K562 (cell line): ENCODE results near the gene SMARCC1. TPM values are rescaled to one million over a fixed set of nuclear protein-coding genes. Genes with fewer than 3 reads are reported as not detected.

Experiments
- ATAC-seq: fragments of 200-7000 bp; cut with Tn5 transposase; 3 replicates; pipeline ENCODE4 v1.9.1; 2020; ENCODE audit warnings: moderate library complexity
- BruUV-seq: library from RNA; stranded (reverse); fragments of 400-500 nt; replicated peaks from 2 replicates; lab custom pipeline; 2021; lab: Mats Ljungman, UMichigan
- CTCF ChIA-PET: fragments of 300-600 bp; formaldehyde crosslinking; extraction: SDS; loops from one replicate; lab custom pipeline; 2021; ENCODE audit warnings: low intra/inter-chr PET ratio; lab: Yijun Ruan, JAX
- POLR2A ChIA-PET: fragments of 300-600, 350-650 bp; sonication (Branson Sonifier 250); formaldehyde crosslinking; extraction: SDS; loops from one replicate; lab custom pipeline; 2021; ENCODE audit warnings: antibody characterized with exemption, inconsistent platforms; lab: Yijun Ruan, JAX
- DNase-seq, 4 experiments: peaks; one replicate each; pipeline versions ENCODE4 v3.0.0 to v3.0.0-alpha.2; 2011 to 2018; ENCODE audit warnings: low spot score in 3 of 4, mixed read lengths in 3 of 4; ENCODE audit errors: extremely low read depth in 1 of 4
- FAIRE-seq: peaks from 2 replicates; lab custom pipeline; 2011; peaks lifted over from hg19 to GRCh38; lab: Jason Lieb, UNC
- H2AFZ ChIP-seq: 2 replicates; pipeline ENCODE4 v1.6.0; 2011; ENCODE audit warnings: low read depth, low read length, control low read depth, inconsistent platforms
- H3K27ac ChIP-seq: fragments of 200-600 bp; 3 replicates; pipeline ENCODE4 v1.8.0; 2011; ENCODE audit warnings: low read depth, mild to moderate bottlenecking, control low read depth, inconsistent platforms, low read length, moderate library complexity, mixed read lengths; ENCODE audit errors: extremely low read depth
- H3K27me3 ChIP-seq, 2 experiments: fragments of 300-600 bp in 1 of 2; 2 replicates in 1 of 2; 3 replicates in 1 of 2; pipeline versions ENCODE4 v1.6.0 to v1.8.0; 2011; ENCODE audit warnings: inconsistent platforms in 2 of 2, low read length in 2 of 2, mild to moderate bottlenecking in 1 of 2, mixed read lengths in 1 of 2, moderate library complexity in 1 of 2; ENCODE audit not compliant: control insufficient read depth in 2 of 2, insufficient read depth in 2 of 2
- H3K36me3 ChIP-seq: fragments of 300-600 bp; 3 replicates; pipeline ENCODE4 v1.8.0; 2011; ENCODE audit warnings: mild to moderate bottlenecking, low read length, inconsistent platforms; ENCODE audit not compliant: control insufficient read depth, insufficient read depth
- H3K4me1 ChIP-seq, 2 experiments: fragments of 200-600 bp in 1 of 2; replicated peaks in 1 of 2; 2 replicates in 1 of 2; 3 replicates in 1 of 2; pipeline versions ENCODE4 v1.5.1 to v1.8.0; 2011; ENCODE audit warnings: inconsistent platforms in 2 of 2, low read length in 2 of 2, mild to moderate bottlenecking in 1 of 2, mixed read lengths in 1 of 2, moderate library complexity in 1 of 2; ENCODE audit not compliant: control insufficient read depth in 2 of 2, insufficient read depth in 2 of 2
- H3K4me2 ChIP-seq: 2 replicates; pipeline ENCODE4 v1.6.1; 2011; ENCODE audit warnings: low read length, control low read depth, inconsistent platforms, mixed read lengths; ENCODE audit not compliant: insufficient read depth
- H3K4me3 ChIP-seq: fragments of 200-600 bp; sonication (generic), shearing (Covaris generic); 2 replicates; pipeline ENCODE4 v1.5.1; 2016; ENCODE audit warnings: control low read depth, inconsistent platforms
- H3K79me2 ChIP-seq: fragments of 200-600 bp; 3 replicates; pipeline ENCODE4 v1.8.0; 2011; ENCODE audit warnings: low read length, inconsistent platforms; ENCODE audit not compliant: control insufficient read depth, insufficient read depth
- H3K9ac ChIP-seq, 2 experiments: 2 replicates each; pipeline versions ENCODE4 v1.6.0 to v1.6.1; 2011; ENCODE audit warnings: low read depth in 2 of 2, low read length in 2 of 2, control low read depth in 1 of 2, inconsistent platforms in 1 of 2, mild to moderate bottlenecking in 1 of 2, mixed read lengths in 1 of 2; ENCODE audit not compliant: insufficient read depth in 1 of 2
- H3K9me1 ChIP-seq: one replicate; pipeline ENCODE4 v1.6.0; 2011; ENCODE audit warnings: inconsistent platforms, mild to moderate bottlenecking, low read length, moderate library complexity; ENCODE audit not compliant: control insufficient read depth, insufficient read depth
- H3K9me3 ChIP-seq: replicated peaks from 2 replicates; pipeline ENCODE4 v1.5.1; 2011; ENCODE audit warnings: low read depth, low read length, inconsistent platforms; ENCODE audit not compliant: control insufficient read depth, insufficient read depth
- H4K20me1 ChIP-seq: replicated peaks from 2 replicates; pipeline ENCODE4 v1.6.1; 2011; ENCODE audit warnings: low read length, inconsistent platforms, mixed read lengths; ENCODE audit not compliant: control insufficient read depth, insufficient read depth
- ARHGAP35 ChIP-seq: fragments of 450-650 bp; IDR thresholded peaks from 2 replicates; pipeline ENCODE4 v1.6.1; 2018; ENCODE audit not compliant: partially characterized antibody
- CTBP1 ChIP-seq: fragments of 450-650 bp; IDR thresholded peaks from 2 replicates; pipeline ENCODE4 v1.6.1; 2016; ENCODE audit warnings: borderline replicate concordance
- HLTF ChIP-seq: fragments of 450-650 bp; IDR thresholded peaks from 2 replicates; pipeline ENCODE4 v1.6.1; 2016
- MEF2D ChIP-seq: conservative IDR thresholded peaks from 2 replicates; pipeline ENCODE4 v1.6.1; 2016; ENCODE audit warnings: low read depth, missing genetic modification characterization, missing compliant biosample characterization
- NR4A1 ChIP-seq, 2 experiments: fragments of 250-450 bp in 1 of 2; fragments of 450-650 bp in 1 of 2; sonication (Bioruptor Pico) in 1 of 2; IDR thresholded peaks; 2 replicates each; pipeline versions ENCODE4 v1.4.0 to v1.6.1; 2016 to 2020; ENCODE audit warnings: mild to moderate bottlenecking in 2 of 2, missing compliant biosample characterization in 1 of 2, missing genetic modification characterization in 1 of 2, moderate library complexity in 1 of 2
- PTTG1 ChIP-seq: fragments of 450-650 bp; IDR thresholded peaks from 2 replicates; pipeline ENCODE4 v1.6.1; 2016; ENCODE audit warnings: low read depth, mild to moderate bottlenecking, missing genetic modification characterization, missing compliant biosample characterization
- RAD51 ChIP-seq: fragments of 450-650 bp; IDR thresholded peaks from 2 replicates; pipeline ENCODE4 v1.7.1; 2016; ENCODE audit warnings: low read depth, mild to moderate bottlenecking, borderline replicate concordance
- STAT5B ChIP-seq: fragments of 250-450 bp; sonication (Bioruptor Pico); IDR thresholded peaks from 2 replicates; pipeline ENCODE4 v1.8.0; 2021; ENCODE audit warnings: mild to moderate bottlenecking, inconsistent platforms
- ZFPM2 ChIP-seq: fragments of 250-450 bp; sonication (Bioruptor Pico); IDR thresholded peaks from 2 replicates; pipeline ENCODE4 v1.5.1; 2022; ENCODE audit warnings: mild to moderate bottlenecking
- WGBS: fragments of 100-300 bp; shearing (Covaris generic); methylation state at CpG from one replicate; pipeline ENCODE4 v1.1.6; 2016; ENCODE audit warnings: low coverage, mixed read lengths; ENCODE audit not compliant: insufficient coverage; ENCODE audit errors: missing lambda C conversion rate; 5-methylcytosine and 5-hydroxymethylcytosine counted together
- in situ Hi-C: fragments of 300-500 bp; cut with MboI; formaldehyde crosslinking; loops from 4 replicates; pipeline ENCODE4 v1.15.0; 2018; ENCODE audit warnings: inconsistent platforms, mixed read lengths
- intact Hi-C: fragments of 100-400 bp; cut with micrococcal nuclease; formaldehyde crosslinking; loops from 2 replicates; pipeline ENCODE4 v1.14.2; 2022
- polyA plus RNA-seq, 8 experiments: library from polyadenylated mRNA; depleted of rRNA in 4 of 8; stranded (reverse) in 5 of 8; unstranded in 3 of 8; fragments of >200 nt; fragmentation: Nextera tagmentation in 2 of 8; fragmentation: Illumina TruSeq in 1 of 8; extraction: Ambion mirVana in 2 of 8; extraction: Trizol in 1 of 8; gene quantifications; 2 replicates each; pipeline versions ENCODE4 v1.2.1 to v1.2.3, GENCODE V29; 2011 to 2014; ENCODE audit warnings: inconsistent platforms in 1 of 8, missing spikeins in 1 of 8
- total RNA-seq, 7 experiments: library from RNA; depleted of rRNA in 6 of 7; stranded (reverse); fragments of >200 nt in 6 of 7; fragmentation: Illumina TruSeq in 2 of 7; extraction: Trizol in 2 of 7; gene quantifications; 2 replicates each; pipeline versions ENCODE4 v1.2.1 to v1.2.3, GENCODE V29; 2011 to 2021; ENCODE audit warnings: low replicate concordance in 1 of 7

Gene SMARCC1
- total and polyA plus RNA-seq, 9 of the 15 experiments (the other 6 are each of a cell fraction or from before 2014, with no cell fraction given): 20.7 to 199 (median 66.0) TPM

DNA sequence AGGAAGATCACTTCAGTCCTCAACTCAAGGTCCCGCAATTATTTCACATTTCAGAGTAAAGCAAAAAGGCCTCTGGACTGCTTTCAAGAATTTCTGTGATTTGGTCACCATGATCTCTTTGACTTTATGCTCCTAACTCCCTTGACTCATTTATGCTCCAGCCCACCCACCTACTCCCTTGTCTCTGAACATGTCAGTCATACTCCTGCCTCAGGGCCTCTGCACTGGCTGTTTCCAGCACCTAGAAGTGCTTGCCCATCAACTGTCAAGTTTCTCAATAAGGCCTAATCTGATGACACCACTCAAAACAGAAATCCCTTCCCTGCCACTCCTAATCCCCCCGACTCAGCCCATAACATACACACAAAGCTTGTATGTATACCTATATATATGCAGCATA, 166.9 kb downstream of the SMARCC1 start:
- Histone ChIP-seq H3K36me3 (peaks cover 93% of the 10 kb centered on the region), H3K9ac (no peak overlapping the region), H4K20me1 (no peaks in the 10 kb centered on the region; the same call in 1 of the 2 replicates), H3K9me3 (no peaks in the 10 kb centered on the region), H3K9me1 (no peaks in the 10 kb centered on the region), H3K27me3 (no peaks in the 10 kb centered on the region), H3K4me2 (no peak overlapping the region), H3K27ac (no peak overlapping the region), H3K4me1 (no peaks in the 10 kb centered on the region), H3K4me3 (no peak overlapping the region), H2AFZ (no peak overlapping the region), H3K79me2 (no peaks in the 10 kb centered on the region)
- CTCF ChIA-PET: no interaction called here
- in situ Hi-C loops (no loop called here), intact Hi-C loops (no loop called here)
- POLR2A ChIA-PET: no interaction called here
- no TSS peak for BruUV-seq
- WGBS: 69% methylated on average over 2 of the region's 2 CpGs
- TF ChIP-seq HLTF (no peak), ARHGAP35 (no peak), NR4A1 (CRISPR knock-in tag; IDR thresholded peaks at IDR 0.05) (no peak), NR4A1 (tag; IDR thresholded peaks at IDR 0.05) (no peak), MEF2D (tag) (no peak), RAD51 (no peak), CTBP1 (no peak), ZFPM2 (CRISPR knock-in tag) (no peak), PTTG1 (tag) (no peak), STAT5B (CRISPR knock-in tag) (no peak)
- peak; percentile 43 for ATAC-seq
- no peak for DNase-seq
- no peak for FAIRE-seq
